ENCODE results near the gene SELENOP.

The SELENOP gene, protein sequence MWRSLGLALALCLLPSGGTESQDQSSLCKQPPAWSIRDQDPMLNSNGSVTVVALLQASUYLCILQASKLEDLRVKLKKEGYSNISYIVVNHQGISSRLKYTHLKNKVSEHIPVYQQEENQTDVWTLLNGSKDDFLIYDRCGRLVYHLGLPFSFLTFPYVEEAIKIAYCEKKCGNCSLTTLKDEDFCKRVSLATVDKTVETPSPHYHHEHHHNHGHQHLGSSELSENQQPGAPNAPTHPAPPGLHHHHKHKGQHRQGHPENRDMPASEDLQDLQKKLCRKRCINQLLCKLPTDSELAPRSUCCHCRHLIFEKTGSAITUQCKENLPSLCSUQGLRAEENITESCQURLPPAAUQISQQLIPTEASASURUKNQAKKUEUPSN

DNA sequence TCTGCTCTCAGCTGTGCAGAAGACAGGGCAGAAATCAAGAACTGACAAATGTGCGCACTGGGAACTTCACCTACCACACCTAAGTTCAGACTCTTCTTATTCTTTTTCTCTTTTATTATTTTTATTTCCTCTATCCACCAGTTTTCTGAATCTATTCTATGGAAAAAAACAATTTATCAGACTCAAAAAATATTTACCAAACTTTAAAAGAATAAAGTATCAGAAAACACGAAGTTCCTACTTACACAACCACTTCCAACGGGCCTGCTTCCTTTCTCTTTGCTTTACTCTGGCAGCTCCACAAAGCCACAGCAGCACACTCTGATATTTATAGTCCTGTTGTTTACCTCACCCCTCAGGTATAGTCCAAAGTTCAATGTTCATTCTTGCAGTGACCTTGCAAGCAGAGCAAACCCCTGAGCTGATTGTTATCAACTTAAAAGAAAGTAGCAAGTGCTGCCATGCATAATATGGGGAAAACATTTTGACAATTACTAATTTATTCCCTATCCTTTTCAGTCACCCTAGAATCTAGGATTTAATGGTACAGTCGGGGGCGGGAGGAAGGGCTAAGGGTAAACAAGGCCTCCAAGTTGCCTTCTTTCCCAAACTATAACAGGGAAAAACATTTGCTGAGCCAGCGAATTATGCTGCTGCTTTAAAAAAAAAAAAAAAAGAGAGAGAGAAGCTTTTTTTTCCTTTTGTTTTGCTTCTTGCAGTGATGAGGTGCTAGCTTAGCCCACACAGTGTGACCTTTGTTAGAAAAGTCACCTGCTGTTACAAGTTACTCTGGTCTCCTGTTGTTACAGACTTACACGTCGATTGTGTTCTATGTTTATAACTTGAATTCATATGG, at the start of gene SELENOP:
Gene SELENOP, minus strand, starts transcription at position 302 of the 856 bp plus-strand sequence. CDS start 3,539 bp downstream, outside the sequence.
- TF ChIP-seq ZNF565 (CRISPR knock-in tag; conservative IDR thresholded peaks at IDR 0.05; ENCODE audit: low read depth) (no peak), PPARA (CRISPR knock-in tag; IDR thresholded peaks at IDR 0.05; ENCODE audit: borderline replicate concordance) (no peak), GLIS3 (CRISPR knock-in tag; IDR thresholded peaks at IDR 0.05) (no peak), ZNF8 (CRISPR knock-in tag; IDR thresholded peaks at IDR 0.05) (no peak), RARB (CRISPR knock-in tag; IDR thresholded peaks at IDR 0.05) (no peak), ESRRG (CRISPR knock-in tag; IDR thresholded peaks at IDR 0.05) (no peak), TOX (CRISPR knock-in tag; IDR thresholded peaks at IDR 0.05; ENCODE audit: borderline replicate concordance) (no peak)
- TF ChIP-seq, protein P1, sequence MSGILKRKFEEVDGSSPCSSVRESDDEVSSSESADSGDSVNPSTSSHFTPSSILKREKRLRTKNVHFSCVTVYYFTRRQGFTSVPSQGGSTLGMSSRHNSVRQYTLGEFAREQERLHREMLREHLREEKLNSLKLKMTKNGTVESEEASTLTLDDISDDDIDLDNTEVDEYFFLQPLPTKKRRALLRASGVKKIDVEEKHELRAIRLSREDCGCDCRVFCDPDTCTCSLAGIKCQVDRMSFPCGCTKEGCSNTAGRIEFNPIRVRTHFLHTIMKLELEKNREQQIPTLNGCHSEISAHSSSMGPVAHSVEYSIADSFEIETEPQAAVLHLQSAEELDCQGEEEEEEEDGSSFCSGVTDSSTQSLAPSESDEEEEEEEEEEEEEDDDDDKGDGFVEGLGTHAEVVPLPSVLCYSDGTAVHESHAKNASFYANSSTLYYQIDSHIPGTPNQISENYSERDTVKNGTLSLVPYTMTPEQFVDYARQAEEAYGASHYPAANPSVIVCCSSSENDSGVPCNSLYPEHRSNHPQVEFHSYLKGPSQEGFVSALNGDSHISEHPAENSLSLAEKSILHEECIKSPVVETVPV (CRISPR knock-in tag; IDR thresholded peaks at IDR 0.05), result no peak
- no peak for ATAC-seq

GRCh38 chr5:42858687-42859086, 47.0 kb upstream of the SELENOP start:
- no peak for TF ChIP-seq ARNTL (CRISPR knock-in tag; IDR thresholded peaks at IDR 0.05; ENCODE audit: borderline replicate concordance, low read depth)
- no peak for TF ChIP-seq ZNF565 (CRISPR knock-in tag; conservative IDR thresholded peaks at IDR 0.05; ENCODE audit: low read depth)
- no peak for TF ChIP-seq SNAI2 (CRISPR knock-in tag; IDR thresholded peaks at IDR 0.05)
- no peak for TF ChIP-seq ZFP30 (CRISPR knock-in tag; IDR thresholded peaks at IDR 0.05)
- no peak for TF ChIP-seq ZNF70 (CRISPR knock-in tag; IDR thresholded peaks at IDR 0.05)
- TF ChIP-seq, protein P1 (CRISPR knock-in tag; IDR thresholded peaks at IDR 0.05), result no peak
- no peak for TF ChIP-seq PPARA (CRISPR knock-in tag; IDR thresholded peaks at IDR 0.05; ENCODE audit: borderline replicate concordance)
- no peak for TF ChIP-seq GLIS3 (CRISPR knock-in tag; IDR thresholded peaks at IDR 0.05)
- TF ChIP-seq, protein P2, sequence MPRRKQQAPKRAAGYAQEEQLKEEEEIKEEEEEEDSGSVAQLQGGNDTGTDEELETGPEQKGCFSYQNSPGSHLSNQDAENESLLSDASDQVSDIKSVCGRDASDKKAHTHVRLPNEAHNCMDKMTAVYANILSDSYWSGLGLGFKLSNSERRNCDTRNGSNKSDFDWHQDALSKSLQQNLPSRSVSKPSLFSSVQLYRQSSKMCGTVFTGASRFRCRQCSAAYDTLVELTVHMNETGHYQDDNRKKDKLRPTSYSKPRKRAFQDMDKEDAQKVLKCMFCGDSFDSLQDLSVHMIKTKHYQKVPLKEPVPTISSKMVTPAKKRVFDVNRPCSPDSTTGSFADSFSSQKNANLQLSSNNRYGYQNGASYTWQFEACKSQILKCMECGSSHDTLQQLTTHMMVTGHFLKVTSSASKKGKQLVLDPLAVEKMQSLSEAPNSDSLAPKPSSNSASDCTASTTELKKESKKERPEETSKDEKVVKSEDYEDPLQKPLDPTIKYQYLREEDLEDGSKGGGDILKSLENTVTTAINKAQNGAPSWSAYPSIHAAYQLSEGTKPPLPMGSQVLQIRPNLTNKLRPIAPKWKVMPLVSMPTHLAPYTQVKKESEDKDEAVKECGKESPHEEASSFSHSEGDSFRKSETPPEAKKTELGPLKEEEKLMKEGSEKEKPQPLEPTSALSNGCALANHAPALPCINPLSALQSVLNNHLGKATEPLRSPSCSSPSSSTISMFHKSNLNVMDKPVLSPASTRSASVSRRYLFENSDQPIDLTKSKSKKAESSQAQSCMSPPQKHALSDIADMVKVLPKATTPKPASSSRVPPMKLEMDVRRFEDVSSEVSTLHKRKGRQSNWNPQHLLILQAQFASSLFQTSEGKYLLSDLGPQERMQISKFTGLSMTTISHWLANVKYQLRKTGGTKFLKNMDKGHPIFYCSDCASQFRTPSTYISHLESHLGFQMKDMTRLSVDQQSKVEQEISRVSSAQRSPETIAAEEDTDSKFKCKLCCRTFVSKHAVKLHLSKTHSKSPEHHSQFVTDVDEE (CRISPR knock-in tag; IDR thresholded peaks at IDR 0.05), result no peak
- no peak for TF ChIP-seq TOX (CRISPR knock-in tag; IDR thresholded peaks at IDR 0.05; ENCODE audit: borderline replicate concordance)
- TF ChIP-seq, protein P3, sequence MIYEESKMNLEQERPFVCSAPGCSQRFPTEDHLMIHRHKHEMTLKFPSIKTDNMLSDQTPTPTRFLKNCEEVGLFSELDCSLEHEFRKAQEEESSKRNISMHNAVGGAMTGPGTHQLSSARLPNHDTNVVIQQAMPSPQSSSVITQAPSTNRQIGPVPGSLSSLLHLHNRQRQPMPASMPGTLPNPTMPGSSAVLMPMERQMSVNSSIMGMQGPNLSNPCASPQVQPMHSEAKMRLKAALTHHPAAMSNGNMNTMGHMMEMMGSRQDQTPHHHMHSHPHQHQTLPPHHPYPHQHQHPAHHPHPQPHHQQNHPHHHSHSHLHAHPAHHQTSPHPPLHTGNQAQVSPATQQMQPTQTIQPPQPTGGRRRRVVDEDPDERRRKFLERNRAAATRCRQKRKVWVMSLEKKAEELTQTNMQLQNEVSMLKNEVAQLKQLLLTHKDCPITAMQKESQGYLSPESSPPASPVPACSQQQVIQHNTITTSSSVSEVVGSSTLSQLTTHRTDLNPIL (CRISPR knock-in tag; IDR thresholded peaks at IDR 0.05; ENCODE audit: low read depth), result no peak
- no peak for ATAC-seq

DNA sequence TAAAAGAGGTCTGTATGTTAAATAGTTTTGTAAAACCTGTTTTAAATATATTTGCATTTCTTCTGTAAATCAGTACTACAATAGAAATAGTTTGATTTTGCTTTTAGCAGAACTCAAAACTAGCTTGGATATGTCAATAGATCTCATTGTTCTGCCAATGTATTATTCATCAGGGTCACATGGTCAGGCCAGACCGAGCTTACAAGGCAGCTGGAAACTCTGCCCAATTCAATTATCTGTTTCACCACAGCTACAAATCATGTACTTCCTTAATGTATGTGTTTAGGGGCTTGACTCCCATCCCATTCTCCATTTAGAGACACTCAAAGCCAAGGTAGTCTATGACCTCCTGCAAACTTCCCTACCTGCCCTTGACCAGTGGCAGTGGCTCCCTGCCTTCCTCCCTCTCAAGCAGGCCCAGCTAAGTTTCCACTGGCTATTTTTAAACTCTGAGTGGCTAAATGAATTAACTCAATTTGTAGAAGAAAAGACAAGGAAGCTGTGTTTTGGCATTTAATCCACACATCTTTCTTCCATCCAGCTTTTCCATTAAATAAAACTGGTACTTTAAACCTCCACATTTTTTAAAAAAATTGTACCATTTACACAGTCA, 46.4 kb upstream of the SELENOP start:
- TF ChIP-seq CSDC2 (CRISPR knock-in tag; IDR thresholded peaks at IDR 0.05) (no peak), PATZ1 (CRISPR knock-in tag; IDR thresholded peaks at IDR 0.05; ENCODE audit: borderline replicate concordance) (no peak), ZNF70 (CRISPR knock-in tag; IDR thresholded peaks at IDR 0.05) (no peak), PPARA (CRISPR knock-in tag; IDR thresholded peaks at IDR 0.05; ENCODE audit: borderline replicate concordance) (no peak), POU6F1 (CRISPR knock-in tag; IDR thresholded peaks at IDR 0.05; ENCODE audit: borderline replicate concordance, low read depth) (no peak), SNAI2 (CRISPR knock-in tag; IDR thresholded peaks at IDR 0.05) (no peak), ZC3H10 (CRISPR knock-in tag; IDR thresholded peaks at IDR 0.05) (no peak), BACH2 (CRISPR knock-in tag; IDR thresholded peaks at IDR 0.05; ENCODE audit: borderline replicate concordance) (no peak)
- TF ChIP-seq, protein P1 (CRISPR knock-in tag; IDR thresholded peaks at IDR 0.05), result no peak
- ATAC-seq, result no peak
